HEK293 (cell line): Measurements from ENCODE around the gene STX11.

Experiments used
- CTCF ChIA-PET: fragments of 350-600 bp; formaldehyde crosslinking; extraction: SDS; loops from one replicate; lab custom pipeline; 2021; ENCODE audit warnings: antibody characterized with exemption; lab: Yijun Ruan, JAX
- POLR2A ChIA-PET: fragments of 300-600 bp; formaldehyde crosslinking; extraction: SDS; loops from one replicate; lab custom pipeline; 2020; ENCODE audit warnings: antibody characterized with exemption, inconsistent platforms; lab: Yijun Ruan, JAX
- H3K27ac ChIP-seq: fragments of 200-500 bp; sonication (Bioruptor generic); 2 replicates; pipeline ENCODE4 v1.5.1; 2014; ENCODE audit warnings: low read depth, low read length, control low read depth, inconsistent platforms; ENCODE audit errors: extremely low read depth
- H3K36me3 ChIP-seq, 2 experiments: fragments of 200-500 bp in 1 of 2; sonication (Bioruptor generic) in 1 of 2; 1 replicate in 1 of 2; 2 replicates in 1 of 2; pipeline ENCODE4 v1.5.1; 2014 to 2017; ENCODE audit warnings: inconsistent platforms in 2 of 2, low read length in 2 of 2; ENCODE audit not compliant: control insufficient read depth in 2 of 2, insufficient read depth in 1 of 2
- H3K4me1 ChIP-seq: fragments of 200-500 bp; sonication (Bioruptor generic); 2 replicates; pipeline ENCODE4 v1.5.1; 2014; ENCODE audit warnings: mild to moderate bottlenecking, low read length, inconsistent platforms; ENCODE audit not compliant: control insufficient read depth, insufficient read depth
- H3K4me3 ChIP-seq: 2 replicates; pipeline ENCODE4 v1.5.1; 2011; ENCODE audit warnings: low read depth, mild to moderate bottlenecking, control low read depth, low read length, moderate library complexity
- H3K9me3 ChIP-seq: fragments of 200-500 bp; sonication (Bioruptor generic); 2 replicates; pipeline ENCODE4 v1.5.1; 2014; ENCODE audit warnings: low read depth, low read length, inconsistent platforms; ENCODE audit not compliant: control insufficient read depth, insufficient read depth
- ATF2 ChIP-seq: fragments of 450-650 bp; formaldehyde crosslinking; IDR thresholded peaks from 2 replicates; pipeline ENCODE4 v1.5.1; 2016; ENCODE audit warnings: missing biosample characterization, missing genetic modification characterization, low read depth
- INSM2 ChIP-seq: fragments of 450-650 bp; formaldehyde crosslinking; IDR thresholded peaks from 2 replicates; pipeline ENCODE4 v1.5.1; 2016; ENCODE audit warnings: missing biosample characterization, missing genetic modification characterization
- OSR2 ChIP-seq: fragments of 450-650 bp; formaldehyde crosslinking; IDR thresholded peaks from 2 replicates; pipeline ENCODE4 v1.5.1; 2016; ENCODE audit warnings: missing biosample characterization, missing genetic modification characterization
- SALL2 ChIP-seq: fragments of 450-650 bp; formaldehyde crosslinking; IDR thresholded peaks from 2 replicates; pipeline ENCODE4 v1.5.0; 2017; ENCODE audit warnings: missing biosample characterization, mild to moderate bottlenecking, missing genetic modification characterization, borderline replicate concordance
- YY1 ChIP-seq: fragments of 450-650 bp; formaldehyde crosslinking; IDR thresholded peaks from 2 replicates; pipeline ENCODE4 v1.5.1; 2018; ENCODE audit warnings: missing biosample characterization, missing genetic modification characterization
- ZFP3 ChIP-seq: fragments of 450-650 bp; formaldehyde crosslinking; IDR thresholded peaks from 2 replicates; pipeline ENCODE4 v1.5.1; 2016; ENCODE audit warnings: low read depth, missing biosample characterization, missing genetic modification characterization
- ZNF140 ChIP-seq: fragments of 450-650 bp; formaldehyde crosslinking; IDR thresholded peaks from 2 replicates; pipeline ENCODE4 v1.5.1; 2016; ENCODE audit warnings: missing biosample characterization, missing genetic modification characterization
- ZNF146 ChIP-seq: fragments of 450-650 bp; formaldehyde crosslinking; IDR thresholded peaks from 2 replicates; pipeline ENCODE4 v1.5.1; 2016; ENCODE audit warnings: missing biosample characterization, missing genetic modification characterization
- ZNF16 ChIP-seq: fragments of 450-650 bp; formaldehyde crosslinking; IDR thresholded peaks from 2 replicates; pipeline ENCODE4 v1.5.1; 2016; ENCODE audit warnings: low read depth, missing biosample characterization, missing genetic modification characterization
- ZNF174 ChIP-seq: fragments of 450-650 bp; formaldehyde crosslinking; IDR thresholded peaks from 2 replicates; pipeline ENCODE4 v1.5.0; 2017; ENCODE audit warnings: missing biosample characterization, mild to moderate bottlenecking, missing genetic modification characterization
- ZNF18 ChIP-seq: fragments of 450-650 bp; formaldehyde crosslinking; IDR thresholded peaks from 2 replicates; pipeline ENCODE4 v1.5.1; 2016; ENCODE audit warnings: missing biosample characterization, missing genetic modification characterization
- ZNF239 ChIP-seq: fragments of 450-650 bp; formaldehyde crosslinking; IDR thresholded peaks from 2 replicates; pipeline ENCODE4 v1.5.1; 2016; ENCODE audit warnings: missing biosample characterization, missing genetic modification characterization
- ZNF324 ChIP-seq: fragments of 450-650 bp; formaldehyde crosslinking; IDR thresholded peaks from 2 replicates; pipeline ENCODE4 v1.5.1; 2016; ENCODE audit warnings: missing biosample characterization, missing genetic modification characterization
- ZNF350 ChIP-seq: fragments of 450-650 bp; formaldehyde crosslinking; IDR thresholded peaks from 2 replicates; pipeline ENCODE4 v1.5.0; 2017; ENCODE audit warnings: missing biosample characterization, mild to moderate bottlenecking, missing genetic modification characterization
- ZNF354C ChIP-seq: fragments of 450-650 bp; formaldehyde crosslinking; IDR thresholded peaks from 2 replicates; pipeline ENCODE4 v1.5.1; 2016; ENCODE audit warnings: missing biosample characterization, missing genetic modification characterization, low read depth, borderline replicate concordance
- ZNF426 ChIP-seq: fragments of 450-650 bp; formaldehyde crosslinking; IDR thresholded peaks from 2 replicates; pipeline ENCODE4 v1.5.1; 2017; ENCODE audit warnings: missing biosample characterization, missing genetic modification characterization, mild to moderate bottlenecking, inconsistent platforms, moderate library complexity
- ZNF561 ChIP-seq: fragments of 450-650 bp; IDR thresholded peaks from 2 replicates; pipeline ENCODE4 v1.5.1; 2018; ENCODE audit warnings: missing biosample characterization, missing genetic modification characterization, borderline replicate concordance
- ZNF629 ChIP-seq: fragments of 450-650 bp; formaldehyde crosslinking; IDR thresholded peaks from 2 replicates; pipeline ENCODE4 v1.5.1; 2017; ENCODE audit warnings: missing biosample characterization, missing genetic modification characterization
- ZNF645 ChIP-seq: fragments of 450-650 bp; formaldehyde crosslinking; IDR thresholded peaks from 2 replicates; pipeline ENCODE4; 2016; ENCODE audit warnings: missing biosample characterization, missing genetic modification characterization
- ZNF701 ChIP-seq: fragments of 450-650 bp; formaldehyde crosslinking; IDR thresholded peaks from 2 replicates; pipeline ENCODE4 v1.5.1; 2016; ENCODE audit warnings: missing biosample characterization, missing genetic modification characterization
- ZNF777 ChIP-seq: fragments of 450-650 bp; formaldehyde crosslinking; IDR thresholded peaks from 2 replicates; pipeline ENCODE4 v1.5.1; 2017; ENCODE audit warnings: missing biosample characterization, missing genetic modification characterization, borderline replicate concordance
- ZNF830 ChIP-seq: fragments of 450-650 bp; IDR thresholded peaks from 2 replicates; pipeline ENCODE4 v1.5.0; 2018; ENCODE audit warnings: missing biosample characterization, missing genetic modification characterization, low read depth, mild to moderate bottlenecking, moderate library complexity
- ZXDB ChIP-seq: fragments of 450-650 bp; formaldehyde crosslinking; IDR thresholded peaks from 2 replicates; pipeline ENCODE4 v1.5.1; 2016; ENCODE audit warnings: missing biosample characterization, missing genetic modification characterization

STX11 gene

GRCh38 chr6:144141470-144141869, 8.8 kb upstream of the STX11 start:
- H3K36me3 ChIP-seq, result no peaks in the 10 kb centered on the region
- H3K4me3 ChIP-seq, result no peak overlapping the region
- H3K27ac ChIP-seq, result no peak overlapping the region
- CTCF ChIA-PET, result interaction anchor here (1.0 kb wide), 1 partner anchor 12 kb away, joined by 4 read pairs; no protein-coding TSS in a partner anchor
- no peaks in the 10 kb centered on the region for H3K9me3 ChIP-seq
- POLR2A ChIA-PET, result no interaction called here
- TF ChIP-seq ZNF701 (no peak), ZNF146 (tag by site-specific recombination) (no peak), ZXDB (no peak), YY1 (tag by site-specific recombination) (no peak), SALL2 (tag by site-specific recombination) (no peak), INSM2 (tag by site-specific recombination) (no peak), ZNF239 (tag by site-specific recombination) (no peak), ZNF350 (tag by site-specific recombination) (no peak), ZNF426 (tag by site-specific recombination) (no peak), ZNF140 (no peak), ZNF645 (tag by site-specific recombination) (no peak), ZNF16 (tag by site-specific recombination) (no peak), ZNF174 (tag by site-specific recombination) (no peak), ZNF629 (no peak), ZNF830 (tag by site-specific recombination) (no peak), OSR2 (tag by site-specific recombination) (no peak), ZNF561 (tag by site-specific recombination) (no peak), ZNF354C (tag by site-specific recombination) (no peak), ZNF777 (no peak)
- no peaks in the 10 kb centered on the region for H3K4me1 ChIP-seq

GRCh38 chr6:144143106-144143505, 7.2 kb upstream of the STX11 start:
- CTCF ChIA-PET, result interaction anchor here (0.6 to 1.6 kb wide), 7 partner anchors 11 to 744 kb away, joined by 3 to 7 read pairs (median 3); no protein-coding TSS in a partner anchor
- POLR2A ChIA-PET, result no interaction called here
- no peaks in the 10 kb centered on the region for H3K9me3 ChIP-seq
- no peak overlapping the region for H3K4me3 ChIP-seq
- no peak overlapping the region for H3K27ac ChIP-seq
- TF ChIP-seq ZFP3 (tag by site-specific recombination), result no peak
- no peak for TF ChIP-seq OSR2 (tag by site-specific recombination)
- TF ChIP-seq ZNF18 (tag by site-specific recombination), result no peak
- no peak for TF ChIP-seq ZNF324 (tag by site-specific recombination)
- TF ChIP-seq ATF2 (tag by site-specific recombination), result no peak
- TF ChIP-seq ZNF629, result no peak
- no peaks in the 10 kb centered on the region for H3K4me1 ChIP-seq
- H3K36me3 ChIP-seq, result no peaks in the 10 kb centered on the region
